ENCODE data around the gene PLCH1.
A peak's percentile ranks its signal among the peaks of the same experiment; 100 is the strongest.

PLCH1 gene, protein sequence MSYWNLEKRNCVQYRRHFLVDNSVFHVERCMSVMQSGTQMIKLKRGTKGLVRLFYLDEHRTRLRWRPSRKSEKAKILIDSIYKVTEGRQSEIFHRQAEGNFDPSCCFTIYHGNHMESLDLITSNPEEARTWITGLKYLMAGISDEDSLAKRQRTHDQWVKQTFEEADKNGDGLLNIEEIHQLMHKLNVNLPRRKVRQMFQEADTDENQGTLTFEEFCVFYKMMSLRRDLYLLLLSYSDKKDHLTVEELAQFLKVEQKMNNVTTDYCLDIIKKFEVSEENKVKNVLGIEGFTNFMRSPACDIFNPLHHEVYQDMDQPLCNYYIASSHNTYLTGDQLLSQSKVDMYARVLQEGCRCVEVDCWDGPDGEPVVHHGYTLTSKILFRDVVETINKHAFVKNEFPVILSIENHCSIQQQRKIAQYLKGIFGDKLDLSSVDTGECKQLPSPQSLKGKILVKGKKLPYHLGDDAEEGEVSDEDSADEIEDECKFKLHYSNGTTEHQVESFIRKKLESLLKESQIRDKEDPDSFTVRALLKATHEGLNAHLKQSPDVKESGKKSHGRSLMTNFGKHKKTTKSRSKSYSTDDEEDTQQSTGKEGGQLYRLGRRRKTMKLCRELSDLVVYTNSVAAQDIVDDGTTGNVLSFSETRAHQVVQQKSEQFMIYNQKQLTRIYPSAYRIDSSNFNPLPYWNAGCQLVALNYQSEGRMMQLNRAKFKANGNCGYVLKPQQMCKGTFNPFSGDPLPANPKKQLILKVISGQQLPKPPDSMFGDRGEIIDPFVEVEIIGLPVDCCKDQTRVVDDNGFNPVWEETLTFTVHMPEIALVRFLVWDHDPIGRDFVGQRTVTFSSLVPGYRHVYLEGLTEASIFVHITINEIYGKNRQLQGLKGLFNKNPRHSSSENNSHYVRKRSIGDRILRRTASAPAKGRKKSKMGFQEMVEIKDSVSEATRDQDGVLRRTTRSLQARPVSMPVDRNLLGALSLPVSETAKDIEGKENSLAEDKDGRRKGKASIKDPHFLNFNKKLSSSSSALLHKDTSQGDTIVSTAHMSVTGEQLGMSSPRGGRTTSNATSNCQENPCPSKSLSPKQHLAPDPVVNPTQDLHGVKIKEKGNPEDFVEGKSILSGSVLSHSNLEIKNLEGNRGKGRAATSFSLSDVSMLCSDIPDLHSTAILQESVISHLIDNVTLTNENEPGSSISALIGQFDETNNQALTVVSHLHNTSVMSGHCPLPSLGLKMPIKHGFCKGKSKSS (N-terminal part only)

GRCh38 chr3:155744626-155745324 is at the start of gene PLCH1:
Gene PLCH1 (minus strand): TSS chr3:155745071. CDS start chr3:155704224, 40,847 bp downstream.
- FAIRE-seq (no peak), DNase-seq (ENCODE audit: insufficient read length, low spot score) (peak; percentile 63)

DNA sequence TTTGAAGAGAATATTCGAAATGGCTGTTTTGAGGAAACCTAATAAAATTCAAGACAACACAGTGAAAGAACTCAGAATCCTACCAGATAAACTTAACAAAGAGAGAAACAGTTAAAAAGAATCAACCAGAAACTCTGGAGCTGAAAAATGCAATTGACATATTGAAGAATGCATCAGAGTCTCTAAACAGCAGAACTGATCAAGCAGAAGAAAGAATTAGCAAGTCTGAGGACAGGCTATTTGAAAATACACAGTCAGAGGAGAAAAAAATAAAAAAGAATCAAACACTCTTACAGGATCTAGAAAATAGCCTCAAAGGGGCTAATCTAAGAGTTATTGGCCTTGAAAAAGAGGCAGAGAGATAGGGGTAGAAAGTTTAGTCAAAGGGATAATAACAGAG is 47.7 kb upstream of the PLCH1 start:
- DNase-seq (ENCODE audit: insufficient read length, low spot score) (no peak), FAIRE-seq (no peak)

DNA sequence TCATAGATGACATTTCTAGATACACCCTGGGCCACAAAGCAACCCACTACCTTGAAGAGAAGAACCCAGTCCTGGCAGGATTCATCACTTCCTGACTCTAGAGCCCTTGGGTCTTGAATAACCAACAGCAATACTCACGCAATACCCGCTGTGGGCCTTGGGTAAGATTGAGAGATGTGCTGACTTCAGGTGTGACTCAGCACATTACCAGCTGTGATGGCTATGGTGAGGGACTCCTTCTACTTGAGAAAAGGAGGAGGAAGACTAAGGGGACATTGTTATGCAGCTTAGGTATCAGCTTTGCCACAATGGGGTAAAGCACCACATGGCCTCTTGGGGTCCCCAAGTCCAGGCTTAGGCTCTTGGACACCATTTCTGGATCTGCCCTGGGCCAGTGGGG is 46.3 kb upstream of the PLCH1 start:
- no peak for FAIRE-seq
- no peak for DNase-seq (ENCODE audit: insufficient read length, low spot score)

DNA sequence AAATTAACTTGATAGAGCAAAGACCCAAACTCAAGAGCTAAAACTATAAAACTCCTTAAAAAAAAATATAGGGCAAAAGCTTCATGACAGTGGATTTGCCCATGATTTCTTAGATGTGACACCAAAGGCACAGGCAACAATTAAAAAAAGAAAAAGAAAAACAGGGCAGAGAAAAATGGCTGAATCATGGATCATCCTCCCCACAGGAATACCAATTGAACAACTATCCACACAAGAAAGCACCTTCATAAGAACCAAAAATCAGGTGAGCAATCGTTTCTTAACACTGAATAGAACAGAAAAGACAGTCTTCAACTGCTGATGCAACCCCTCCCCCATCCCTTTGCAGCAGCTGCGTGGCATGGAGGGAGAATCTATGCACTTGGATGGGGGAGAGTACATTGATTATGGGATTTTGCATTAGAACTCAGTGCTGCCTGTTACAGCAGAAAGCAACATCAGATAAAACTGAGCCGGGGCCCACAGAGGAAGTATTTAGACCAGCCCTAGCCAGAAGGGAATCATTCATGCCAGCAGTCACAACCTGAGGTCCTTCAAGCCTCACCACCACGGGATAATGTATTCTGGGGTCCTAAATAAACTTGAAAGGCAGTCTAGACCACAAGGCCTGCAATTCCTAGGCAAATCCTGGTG is 45.5 kb upstream of the PLCH1 start:
- DNase-seq (ENCODE audit: insufficient read length, low spot score) (no peak), FAIRE-seq (no peak)

DNA sequence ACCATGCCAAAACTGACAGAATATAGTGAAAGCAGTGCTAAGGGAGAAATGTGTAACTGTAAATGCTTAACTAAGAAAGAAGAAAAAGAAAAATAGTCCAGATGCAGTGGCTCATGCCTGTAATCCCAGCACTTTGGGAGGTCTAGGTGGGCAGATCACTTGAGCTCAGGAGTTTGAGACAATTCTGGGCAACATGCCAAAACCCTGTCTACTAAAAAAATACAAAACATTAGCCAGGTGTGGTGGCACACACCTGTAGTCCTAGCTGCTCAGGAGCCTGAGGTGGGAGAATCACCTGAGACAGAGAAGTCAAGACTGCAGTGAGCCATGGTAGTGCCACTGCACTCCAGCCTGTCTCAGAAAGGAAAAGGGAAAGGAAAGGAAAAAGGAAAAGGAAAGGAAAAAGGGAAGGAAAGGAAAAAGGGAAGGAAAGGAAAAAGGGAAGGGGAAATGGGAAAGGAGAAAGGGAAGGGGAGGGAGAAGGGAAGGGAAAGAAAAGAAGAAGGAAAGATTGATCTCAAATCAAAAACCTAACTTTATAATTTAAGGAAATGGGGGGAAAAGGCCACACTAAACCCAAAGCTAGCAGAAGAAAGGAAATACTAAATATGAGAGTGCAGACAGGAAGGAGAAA is 40.9 kb upstream of the PLCH1 start:
- no peak for DNase-seq (ENCODE audit: insufficient read length, low spot score)
- no peak for FAIRE-seq

DNA sequence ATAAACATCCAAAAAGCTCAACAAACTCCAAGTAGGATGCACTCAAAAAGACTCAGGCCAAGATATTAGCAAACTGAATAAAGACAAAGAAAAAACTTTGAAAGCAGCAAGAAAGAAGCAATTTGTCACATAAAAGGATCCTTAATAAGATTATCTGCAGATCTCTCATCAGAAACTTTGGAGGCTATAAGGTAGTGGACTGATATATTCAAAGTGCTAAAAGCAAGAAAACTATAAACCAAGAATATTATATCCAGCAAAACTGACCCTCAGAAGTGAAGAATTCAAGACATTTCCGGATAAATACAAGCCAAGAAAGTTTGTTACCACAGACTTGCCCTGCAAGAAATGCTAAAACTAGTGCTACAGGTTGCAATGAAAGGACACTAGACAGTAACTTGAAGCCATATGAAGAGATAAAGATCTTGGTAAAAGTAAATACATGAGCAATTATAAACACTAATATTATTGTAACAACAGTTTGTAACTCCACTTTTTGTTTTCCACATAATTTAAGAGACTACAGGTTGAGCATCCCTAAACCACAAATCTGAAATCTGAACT is 37.6 kb upstream of the PLCH1 start:
- FAIRE-seq (no peak), DNase-seq (ENCODE audit: insufficient read length, low spot score) (no peak)

DNA sequence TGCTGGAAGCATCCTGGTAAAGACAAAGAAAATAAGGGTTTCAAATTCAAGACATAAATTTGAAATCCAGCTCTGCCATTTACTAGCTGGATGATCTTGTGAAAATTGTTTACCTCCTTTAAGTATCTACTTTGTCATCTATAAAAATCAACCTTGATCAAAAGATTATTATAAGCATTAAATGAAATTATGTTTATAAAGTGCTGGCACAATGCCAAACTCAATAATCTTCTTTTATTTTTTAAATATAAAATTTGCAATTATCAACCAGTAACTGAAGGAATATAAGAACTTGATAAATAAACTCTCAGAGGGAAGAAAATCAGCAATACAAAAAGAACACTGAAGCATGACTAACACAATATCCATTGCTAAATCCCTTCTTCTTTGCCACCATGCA is 35.4 kb upstream of the PLCH1 start:
- DNase-seq (ENCODE audit: insufficient read length, low spot score) = no peak
- FAIRE-seq = no peak

DNA sequence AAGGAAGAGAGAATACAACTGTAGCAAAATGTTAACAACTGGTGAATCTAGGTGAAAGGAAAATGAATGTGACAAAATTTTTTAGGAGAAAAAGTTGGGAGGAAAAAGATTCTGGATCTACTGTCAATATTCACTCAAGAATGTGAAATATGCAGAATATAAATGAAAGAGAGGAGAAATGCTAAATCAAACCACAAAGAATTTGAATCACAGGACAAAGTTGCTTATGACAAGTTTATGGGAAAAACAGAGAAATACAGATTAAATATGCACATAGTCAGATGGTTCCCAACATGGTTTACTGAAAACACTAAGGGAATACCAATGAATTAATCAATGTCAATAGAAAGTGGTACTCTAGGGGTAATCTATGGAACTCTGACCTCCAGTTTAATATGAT is 33.6 kb upstream of the PLCH1 start:
- peak; percentile 25 for DNase-seq (ENCODE audit: insufficient read length, low spot score)
- no peak for FAIRE-seq

- no peak for DNase-seq (ENCODE audit: insufficient read length, low spot score)
- FAIRE-seq = no peak
Observed at GRCh38 chr3:155772801-155773200, 27.9 kb upstream of the PLCH1 start.

GRCh38 chr3:155771126-155771525 is 26.3 kb upstream of the PLCH1 start:
- DNase-seq (ENCODE audit: insufficient read length, low spot score) = no peak
- FAIRE-seq = no peak

DNA sequence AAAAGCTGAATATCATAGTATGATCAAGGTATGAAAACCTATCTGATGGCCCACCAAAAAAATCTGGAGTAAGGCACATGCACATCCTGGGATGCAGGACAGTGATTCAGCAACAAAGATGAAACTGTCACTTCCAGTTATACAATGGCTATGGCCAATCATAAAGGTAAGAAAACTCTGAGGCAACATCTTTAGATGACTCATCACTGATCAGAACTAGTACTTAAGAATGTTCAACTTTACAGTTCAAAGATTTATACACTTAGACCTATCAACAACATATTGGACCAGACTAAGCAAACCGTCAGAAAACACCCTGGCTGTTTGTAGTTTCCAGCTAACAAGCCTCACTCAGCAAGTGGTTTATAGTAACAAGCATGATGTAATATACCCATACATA is 21.3 kb upstream of the PLCH1 start:
- DNase-seq (ENCODE audit: insufficient read length, low spot score) = peak; percentile 7
- no peak for FAIRE-seq

DNA sequence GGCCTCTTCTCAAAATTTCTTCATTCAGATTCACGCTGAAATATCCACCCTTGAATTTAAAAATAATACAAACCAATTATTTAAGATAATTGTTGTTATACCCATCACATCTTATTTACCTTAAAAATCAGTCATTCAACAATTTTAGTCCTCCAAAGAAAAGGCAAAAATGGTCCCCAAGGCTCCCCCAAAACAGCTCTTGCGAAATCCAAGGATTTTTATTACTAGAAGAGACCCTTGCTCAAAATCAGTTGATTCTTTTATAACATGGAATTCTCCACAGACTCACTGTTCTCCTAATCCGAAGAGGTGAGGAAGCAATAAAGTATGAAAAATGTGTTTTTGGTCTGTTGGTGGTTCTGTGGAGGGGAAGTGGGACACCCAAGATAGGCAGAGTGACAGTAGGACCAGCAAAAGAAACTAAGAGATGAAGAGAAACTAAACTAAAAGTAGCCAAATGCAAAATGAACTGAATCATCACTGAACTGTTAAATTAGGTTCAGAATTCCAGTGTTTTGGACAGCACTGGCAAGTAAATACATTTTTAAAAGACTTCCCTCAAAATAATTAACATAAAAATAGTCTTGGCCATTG is 19.1 kb upstream of the PLCH1 start:
- DNase-seq (ENCODE audit: insufficient read length, low spot score) (no peak), FAIRE-seq (no peak)

DNA sequence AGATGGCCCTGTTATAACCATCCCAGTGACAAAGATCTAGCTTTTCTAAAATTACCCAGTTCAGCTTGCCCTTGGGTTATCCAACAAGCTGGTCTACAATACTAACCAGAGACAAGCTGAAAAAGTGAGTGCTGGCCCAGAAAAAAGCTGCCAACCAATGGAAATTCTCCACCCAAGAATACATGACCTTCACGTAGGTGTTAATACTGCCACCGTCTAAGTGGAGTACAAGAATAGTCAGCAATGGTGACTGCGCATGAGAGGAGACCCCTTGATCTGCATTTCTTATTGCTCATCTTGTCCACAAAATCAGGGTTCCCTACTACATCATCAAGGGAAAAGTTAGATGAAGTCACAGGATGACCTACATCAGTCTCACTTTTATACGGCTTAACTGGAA is 15.8 kb upstream of the PLCH1 start:
- FAIRE-seq = no peak
- DNase-seq (ENCODE audit: insufficient read length, low spot score) = no peak

GRCh38 chr3:155757577-155757976 is 12.7 kb upstream of the PLCH1 start:
- no peak for DNase-seq (ENCODE audit: insufficient read length, low spot score)
- FAIRE-seq = no peak

DNA sequence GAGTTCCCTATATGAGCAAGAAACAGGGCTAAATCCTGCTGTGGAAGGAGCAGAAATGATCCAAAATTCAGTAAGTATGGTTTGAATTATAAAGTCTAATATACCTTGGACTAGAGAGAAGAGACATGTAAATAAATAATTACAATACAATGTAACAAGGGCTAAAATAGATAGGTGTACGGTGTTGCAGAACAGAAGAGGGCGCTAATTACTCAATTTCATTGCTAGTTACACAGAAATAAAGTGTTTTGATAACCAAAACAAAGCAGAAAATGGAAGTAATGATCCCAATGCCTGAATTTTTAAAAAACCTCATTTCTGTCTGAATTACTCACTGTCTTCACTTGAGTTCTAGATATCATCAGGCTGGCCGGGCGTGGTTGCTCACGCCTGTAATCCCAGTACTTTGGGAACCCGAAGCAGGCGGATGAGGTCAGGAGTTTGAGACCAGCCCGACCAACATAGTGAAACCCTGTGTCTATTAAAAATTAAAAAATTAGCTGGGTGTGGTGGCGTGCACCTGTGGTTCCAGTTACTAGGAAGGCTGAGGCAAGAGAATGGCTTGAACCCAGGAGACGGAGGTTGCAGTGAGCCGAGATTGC is 8.3 kb upstream of the PLCH1 start:
- no peak for FAIRE-seq
- peak; percentile 39 for DNase-seq (ENCODE audit: insufficient read length, low spot score)

GRCh38 chr3:155748611-155749365 is 3.9 kb upstream of the PLCH1 start:
- DNase-seq (ENCODE audit: insufficient read length, low spot score) = no peak
- FAIRE-seq = no peak

DNA sequence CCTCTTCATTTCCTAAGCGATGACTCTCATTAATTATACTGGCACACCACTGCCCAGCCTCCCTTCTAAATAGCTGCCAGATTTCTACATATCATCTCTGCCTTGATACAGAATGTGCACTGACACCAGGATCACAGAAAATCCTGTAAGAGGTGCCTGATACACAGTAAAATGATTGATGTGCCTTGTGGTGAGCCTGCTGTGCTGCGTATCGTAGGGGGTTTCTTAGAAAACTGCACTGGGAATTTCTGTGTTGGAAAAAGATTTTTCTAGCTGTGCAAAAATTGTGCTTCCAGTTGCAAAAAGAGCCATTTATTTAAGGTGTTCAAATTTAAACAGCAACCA is 3.0 kb upstream of the PLCH1 start:
- FAIRE-seq = no peak

More for the DNA sequence above, 3.0 kb upstream of the PLCH1 start:
- no peak for DNase-seq (ENCODE audit: insufficient read length, low spot score)
